Neural cell (in vitro differentiated cells): Measurements from ENCODE around the gene GOLGA6L10. TPM values are rescaled to one million over a fixed set of nuclear protein-coding genes. Genes with fewer than 3 reads are reported as not detected.

Experiments used
- H2AFZ ChIP-seq: fragments of 200-600, 300-800 bp; sonication (generic), shearing (Covaris generic); 2 replicates; pipeline ENCODE4 v1.6.0; 2014; ENCODE audit warnings: low read depth, mild to moderate bottlenecking, antibody characterized with exemption, low read length, moderate library complexity
- H3F3A ChIP-seq: fragments of 200-600 bp; shearing (Covaris generic); 2 replicates; pipeline ENCODE4 v1.6.1; 2016; ENCODE audit warnings: mild to moderate bottlenecking, moderate library complexity, mixed read lengths, antibody characterized with exemption, low read length; ENCODE audit not compliant: insufficient read depth, poor library complexity, severe bottlenecking
- H3K27ac ChIP-seq: fragments of 200-600, 300-800 bp; sonication (generic), shearing (Covaris generic); 2 replicates; pipeline ENCODE4 v1.5.1; 2014; ENCODE audit warnings: mild to moderate bottlenecking, low read length, moderate library complexity
- H3K27me3 ChIP-seq: fragments of 300-800, 200-600 bp; sonication (generic), shearing (Covaris generic); 2 replicates; pipeline ENCODE4 v1.6.0; 2014; ENCODE audit warnings: mild to moderate bottlenecking, low read depth, low read length, moderate library complexity; ENCODE audit not compliant: insufficient read depth
- H3K36me3 ChIP-seq: fragments of 300-800, 200-600 bp; sonication (generic), shearing (Covaris generic); 2 replicates; pipeline ENCODE4 v1.5.1; 2014; ENCODE audit warnings: mild to moderate bottlenecking, antibody characterized with exemption, low read length, moderate library complexity; ENCODE audit not compliant: insufficient read depth
- H3K4me2 ChIP-seq: fragments of 300-800, 200-600 bp; sonication (generic), shearing (Covaris generic); 2 replicates; pipeline ENCODE4 v1.6.0; 2014; ENCODE audit warnings: mild to moderate bottlenecking, low read length
- H3K4me3 ChIP-seq: fragments of 300-800, 200-600 bp; sonication (generic), shearing (Covaris generic); 2 replicates; pipeline ENCODE4 v1.5.1; 2014; ENCODE audit warnings: mild to moderate bottlenecking, low read length, moderate library complexity
- H3K79me2 ChIP-seq: fragments of 200-600 bp; shearing (Covaris generic); replicated peaks from 2 replicates; pipeline ENCODE4 v1.6.0; 2014; ENCODE audit warnings: mild to moderate bottlenecking, low read length, moderate library complexity; ENCODE audit not compliant: insufficient read depth
- H3K9ac ChIP-seq: fragments of 300-800, 200-600 bp; sonication (generic), shearing (Covaris generic); 2 replicates; pipeline ENCODE4 v1.6.1; 2016; ENCODE audit warnings: mild to moderate bottlenecking, low read length, mixed read lengths
- H3K9me2 ChIP-seq: fragments of 200-600 bp; shearing (Covaris generic); 2 replicates; pipeline ENCODE4 v1.6.1; 2016; ENCODE audit warnings: mild to moderate bottlenecking, low read length, mixed read lengths; ENCODE audit not compliant: insufficient read depth
- H3K9me3 ChIP-seq: fragments of 200-600, 300-800 bp; sonication (generic), shearing (Covaris generic); 2 replicates; pipeline ENCODE4 v1.6.1; 2016; ENCODE audit warnings: mild to moderate bottlenecking, mixed run types, low read length, moderate library complexity, mixed read lengths
- H4K20me1 ChIP-seq: fragments of 200-600 bp; shearing (Covaris generic); 2 replicates; pipeline ENCODE4 v1.6.1; 2016; ENCODE audit warnings: mild to moderate bottlenecking, mixed run types; ENCODE audit not compliant: insufficient read depth
- EP300 ChIP-seq: fragments of 450-650 bp; conservative IDR thresholded peaks from 2 replicates; pipeline ENCODE4 v1.6.1; 2014; ENCODE audit warnings: antibody characterized with exemption, mild to moderate bottlenecking, moderate library complexity; ENCODE audit not compliant: poor library complexity, severe bottlenecking
- MXI1 ChIP-seq: fragments of 450-650 bp; conservative IDR thresholded peaks from 2 replicates; pipeline ENCODE4 v1.6.1; 2014; ENCODE audit warnings: antibody characterized with exemption, mild to moderate bottlenecking; ENCODE audit not compliant: poor library complexity, severe bottlenecking
- POLR2AphosphoS5 ChIP-seq: IDR thresholded peaks from 2 replicates; pipeline ENCODE4 v1.6.1; 2012
- RAD21 ChIP-seq: fragments of 450-650 bp; conservative IDR thresholded peaks from 2 replicates; pipeline ENCODE4 v1.6.1; 2014; ENCODE audit warnings: antibody characterized with exemption, mild to moderate bottlenecking, moderate library complexity
- REST ChIP-seq: IDR thresholded peaks from 2 replicates; pipeline ENCODE4 v1.6.1; 2012; ENCODE audit warnings: borderline replicate concordance
- SMC3 ChIP-seq: fragments of 450-650 bp; conservative IDR thresholded peaks from 2 replicates; pipeline ENCODE4 v1.6.1; 2014; ENCODE audit warnings: antibody characterized with exemption, mild to moderate bottlenecking, moderate library complexity; ENCODE audit not compliant: poor library complexity
- TAF1 ChIP-seq: IDR thresholded peaks from 2 replicates; pipeline ENCODE4 v1.6.1; 2012; ENCODE audit warnings: low read depth
- polyA plus RNA-seq: library from polyadenylated mRNA; depleted of rRNA; stranded (reverse); fragments of >200 nt; gene quantifications from 2 replicates; pipeline ENCODE4 v1.2.3, GENCODE V29; 2014
- TF ChIP-seq, protein P1 (sequence below): fragments of 450-650 bp; IDR thresholded peaks from 2 replicates; pipeline ENCODE4 v1.5.1; 2014; ENCODE audit warnings: antibody characterized with exemption, mild to moderate bottlenecking, moderate library complexity; ENCODE audit not compliant: poor library complexity, severe bottlenecking

The GOLGA6L10 gene
- polyA plus RNA-seq, 1 donor from 2014 or later: 7.4 TPM

DNA sequence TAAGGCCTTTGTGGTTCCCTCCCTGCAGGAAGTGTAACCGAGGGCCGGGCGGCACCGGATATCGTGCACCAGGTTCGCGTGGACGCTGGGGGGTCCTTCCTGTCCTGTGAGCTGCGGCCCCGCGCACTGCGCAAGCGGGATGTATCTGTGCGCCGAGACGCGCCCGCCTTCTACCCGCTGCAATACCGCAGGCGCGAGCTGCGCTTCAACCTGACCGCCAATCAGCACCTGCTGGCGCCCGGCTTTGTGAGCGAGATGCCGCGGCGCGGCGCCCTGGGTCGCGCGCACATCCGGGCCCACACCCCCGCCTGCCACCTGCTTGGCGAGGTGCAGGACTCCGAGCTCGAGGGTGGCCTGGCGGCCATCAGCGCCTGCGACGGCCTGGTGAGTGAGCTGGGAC lies 50.8 kb downstream of the GOLGA6L10 start:
- H3K4me2 ChIP-seq: no peak overlapping the region
- no peaks in the 10 kb centered on the region for H3F3A ChIP-seq
- H3K79me2 ChIP-seq: no peaks in the 10 kb centered on the region
- H3K9ac ChIP-seq: no peak overlapping the region
- H3K4me3 ChIP-seq: no peak overlapping the region
- H2AFZ ChIP-seq: no peak overlapping the region
- H3K9me3 ChIP-seq: no peaks in the 10 kb centered on the region
- TF ChIP-seq SMC3 (no peak), EP300 (no peak), RAD21 (no peak), TAF1 (no peak), POLR2AphosphoS5 (no peak), REST (no peak)
- TF ChIP-seq, protein P1, sequence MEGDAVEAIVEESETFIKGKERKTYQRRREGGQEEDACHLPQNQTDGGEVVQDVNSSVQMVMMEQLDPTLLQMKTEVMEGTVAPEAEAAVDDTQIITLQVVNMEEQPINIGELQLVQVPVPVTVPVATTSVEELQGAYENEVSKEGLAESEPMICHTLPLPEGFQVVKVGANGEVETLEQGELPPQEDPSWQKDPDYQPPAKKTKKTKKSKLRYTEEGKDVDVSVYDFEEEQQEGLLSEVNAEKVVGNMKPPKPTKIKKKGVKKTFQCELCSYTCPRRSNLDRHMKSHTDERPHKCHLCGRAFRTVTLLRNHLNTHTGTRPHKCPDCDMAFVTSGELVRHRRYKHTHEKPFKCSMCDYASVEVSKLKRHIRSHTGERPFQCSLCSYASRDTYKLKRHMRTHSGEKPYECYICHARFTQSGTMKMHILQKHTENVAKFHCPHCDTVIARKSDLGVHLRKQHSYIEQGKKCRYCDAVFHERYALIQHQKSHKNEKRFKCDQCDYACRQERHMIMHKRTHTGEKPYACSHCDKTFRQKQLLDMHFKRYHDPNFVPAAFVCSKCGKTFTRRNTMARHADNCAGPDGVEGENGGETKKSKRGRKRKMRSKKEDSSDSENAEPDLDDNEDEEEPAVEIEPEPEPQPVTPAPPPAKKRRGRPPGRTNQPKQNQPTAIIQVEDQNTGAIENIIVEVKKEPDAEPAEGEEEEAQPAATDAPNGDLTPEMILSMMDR: no peak
- no peaks in the 10 kb centered on the region for H4K20me1 ChIP-seq
- H3K27ac ChIP-seq: no peak overlapping the region
- H3K27me3 ChIP-seq: no peaks in the 10 kb centered on the region
- no peaks in the 10 kb centered on the region for H3K36me3 ChIP-seq
- H3K9me2 ChIP-seq: no peaks in the 10 kb centered on the region

DNA sequence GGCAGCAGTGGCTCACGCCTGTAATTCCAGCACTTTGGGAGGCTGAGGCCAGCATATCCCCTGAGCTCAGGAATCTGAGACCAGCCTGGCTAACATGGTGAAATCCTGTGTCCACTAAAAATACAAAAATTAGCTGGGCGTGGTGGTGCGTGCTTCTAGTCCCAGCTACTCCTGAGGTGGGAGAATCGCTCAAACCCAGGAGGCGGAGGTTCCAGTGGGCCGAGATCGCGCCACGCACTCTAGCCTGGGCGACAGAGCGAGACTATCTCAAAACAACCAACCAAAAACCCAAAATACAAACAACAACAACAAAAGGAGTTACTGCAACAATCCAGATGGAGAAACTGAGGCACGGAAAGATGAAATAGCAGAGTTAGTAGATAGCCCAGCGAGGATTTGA lies 51.2 kb downstream of the GOLGA6L10 start:
- H3K79me2 ChIP-seq: no peaks in the 10 kb centered on the region
- TF ChIP-seq REST: no peak
- TF ChIP-seq MXI1: no peak
- no peak overlapping the region for H3K9ac ChIP-seq
- no peaks in the 10 kb centered on the region for H4K20me1 ChIP-seq
- H3K27me3 ChIP-seq: no peaks in the 10 kb centered on the region
- no peak overlapping the region for H2AFZ ChIP-seq
- H3K36me3 ChIP-seq: no peaks in the 10 kb centered on the region
- H3K9me2 ChIP-seq: no peaks in the 10 kb centered on the region
- no peaks in the 10 kb centered on the region for H3F3A ChIP-seq
- no peak overlapping the region for H3K27ac ChIP-seq
- no peak overlapping the region for H3K4me2 ChIP-seq
- H3K9me3 ChIP-seq: no peaks in the 10 kb centered on the region
- H3K4me3 ChIP-seq: no peak overlapping the region
